ENCODE results near the gene TLX1.

TLX1 gene

GRCh38 chr10:101112799-101113594, 18.1 kb upstream of the TLX1 start:
- no peak for DNase-seq

GRCh38 chr10:101113890-101114403, 17.2 kb upstream of the TLX1 start:
- no peak for DNase-seq

DNA sequence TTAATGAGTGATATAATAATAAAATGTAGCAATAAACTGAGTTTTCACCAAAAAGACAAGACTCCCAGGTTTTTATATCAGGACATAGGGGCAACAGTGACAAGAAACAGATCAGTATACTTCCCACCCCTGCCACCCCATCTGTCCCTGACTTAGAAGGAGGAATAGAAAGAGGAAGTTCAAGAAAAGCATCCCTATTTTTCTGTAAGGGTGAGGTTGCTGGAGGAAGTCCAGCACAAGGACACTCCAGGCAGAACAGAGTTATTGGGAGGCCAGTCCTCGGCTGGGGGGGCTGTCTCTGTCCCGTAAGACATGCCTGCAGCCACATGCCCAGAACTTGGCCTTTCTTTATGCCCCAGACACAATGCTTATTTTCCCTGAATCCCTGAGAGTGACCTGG, 16.5 kb upstream of the TLX1 start:
- DNase-seq: peak; percentile 43

DNA sequence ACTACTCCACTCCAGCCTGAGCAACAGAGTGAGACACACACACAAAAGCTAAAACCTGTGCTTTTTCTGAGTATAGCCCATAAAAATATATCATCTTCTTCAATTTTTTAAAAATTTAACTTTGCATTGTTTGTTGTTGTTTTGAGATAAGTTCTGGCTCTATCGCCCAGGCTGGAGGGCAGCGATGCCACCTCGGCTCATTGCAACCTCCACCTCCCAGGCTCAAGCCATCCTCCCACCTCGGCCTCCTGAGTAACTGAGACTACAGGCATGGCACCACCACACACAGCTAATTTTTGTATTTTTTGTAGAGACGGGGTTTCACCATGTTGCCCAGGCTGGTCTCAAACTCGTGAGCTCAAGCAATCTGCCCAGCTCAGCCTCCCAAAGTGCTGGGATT, 14.3 kb upstream of the TLX1 start:
- no peak for DNase-seq

DNA sequence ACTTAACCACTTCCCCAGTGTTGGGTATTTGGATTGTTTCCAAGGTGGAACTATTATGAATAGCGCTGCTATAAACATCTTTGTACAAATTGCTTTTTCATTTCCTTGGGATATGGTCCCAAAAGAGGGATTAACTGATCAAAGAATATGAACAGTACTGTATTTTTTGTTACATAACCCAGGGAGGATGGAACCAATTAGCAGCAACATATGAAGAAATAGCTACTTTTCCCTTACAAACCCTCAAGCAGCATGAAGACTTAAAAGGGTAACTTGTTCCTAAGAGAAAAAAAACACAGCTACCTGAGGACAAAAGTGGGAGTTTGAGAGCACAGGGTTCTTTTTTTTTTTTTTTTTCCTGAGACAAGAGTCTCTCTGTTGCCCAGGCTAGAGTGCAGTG, 13.1 kb upstream of the TLX1 start:
- DNase-seq: no peak

DNA sequence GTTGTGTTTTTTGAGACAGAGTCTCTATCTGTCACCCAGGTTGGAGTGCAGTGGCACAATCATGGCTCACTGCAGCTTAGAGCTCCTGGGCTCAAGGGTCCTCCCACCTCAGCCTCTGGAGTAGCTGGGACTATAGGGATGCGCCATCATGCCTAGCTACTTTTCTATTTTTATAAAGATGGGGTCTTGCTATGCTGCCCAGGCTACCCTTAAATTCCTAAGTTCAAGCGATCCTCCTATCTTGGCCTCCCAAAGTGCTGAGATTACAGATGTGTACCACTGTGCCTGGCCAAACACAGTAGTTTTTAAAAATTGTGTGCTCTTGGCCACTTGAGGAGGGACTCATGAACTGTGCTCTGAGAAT, 10.6 kb upstream of the TLX1 start:
- DNase-seq: no peak

GRCh38 chr10:101120884-101121653, 10.0 kb upstream of the TLX1 start:
- DNase-seq: no peak

- DNase-seq: no peak
Observed at GRCh38 chr10:101121654-101122031, 9.5 kb upstream of the TLX1 start.

DNA sequence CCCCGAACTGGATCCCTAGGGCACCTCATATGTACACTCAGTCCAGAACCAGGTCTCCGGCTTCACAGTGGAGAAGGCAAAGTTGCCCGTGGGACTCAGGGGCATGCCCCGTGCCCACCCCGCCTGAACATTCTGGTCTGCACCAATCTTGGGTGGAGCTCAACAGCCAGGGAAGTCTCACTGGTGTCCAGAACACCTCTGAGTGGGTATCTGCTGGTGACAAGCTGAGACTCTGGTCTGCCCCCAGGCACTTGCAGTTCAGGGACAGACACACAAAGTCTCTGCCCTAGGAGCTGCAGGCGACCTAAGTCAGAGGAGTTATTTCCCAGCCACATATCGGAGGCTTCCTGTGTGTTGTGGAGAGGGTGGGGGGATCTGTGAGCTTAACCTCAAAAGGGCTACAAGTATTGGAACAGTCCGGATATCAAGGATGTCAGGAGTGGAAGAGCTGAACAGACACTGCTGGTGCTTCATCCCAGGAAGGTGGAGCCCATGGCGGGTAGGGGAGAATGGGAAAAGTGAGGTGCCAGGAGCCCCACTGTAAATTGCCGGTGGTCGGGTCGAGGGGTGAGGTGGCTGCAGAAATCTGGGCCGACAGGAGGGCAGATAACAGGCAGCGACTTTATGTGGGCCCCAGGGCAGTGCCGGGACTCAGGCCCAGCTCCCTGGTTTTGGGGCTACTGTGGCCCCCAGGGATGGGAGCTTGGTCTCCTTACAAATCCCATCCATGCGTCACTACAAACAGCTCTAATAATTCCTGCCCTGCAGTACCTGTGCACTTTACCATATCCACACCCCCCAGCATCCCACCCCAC, 8.6 kb upstream of the TLX1 start:
- no peak for DNase-seq

DNA sequence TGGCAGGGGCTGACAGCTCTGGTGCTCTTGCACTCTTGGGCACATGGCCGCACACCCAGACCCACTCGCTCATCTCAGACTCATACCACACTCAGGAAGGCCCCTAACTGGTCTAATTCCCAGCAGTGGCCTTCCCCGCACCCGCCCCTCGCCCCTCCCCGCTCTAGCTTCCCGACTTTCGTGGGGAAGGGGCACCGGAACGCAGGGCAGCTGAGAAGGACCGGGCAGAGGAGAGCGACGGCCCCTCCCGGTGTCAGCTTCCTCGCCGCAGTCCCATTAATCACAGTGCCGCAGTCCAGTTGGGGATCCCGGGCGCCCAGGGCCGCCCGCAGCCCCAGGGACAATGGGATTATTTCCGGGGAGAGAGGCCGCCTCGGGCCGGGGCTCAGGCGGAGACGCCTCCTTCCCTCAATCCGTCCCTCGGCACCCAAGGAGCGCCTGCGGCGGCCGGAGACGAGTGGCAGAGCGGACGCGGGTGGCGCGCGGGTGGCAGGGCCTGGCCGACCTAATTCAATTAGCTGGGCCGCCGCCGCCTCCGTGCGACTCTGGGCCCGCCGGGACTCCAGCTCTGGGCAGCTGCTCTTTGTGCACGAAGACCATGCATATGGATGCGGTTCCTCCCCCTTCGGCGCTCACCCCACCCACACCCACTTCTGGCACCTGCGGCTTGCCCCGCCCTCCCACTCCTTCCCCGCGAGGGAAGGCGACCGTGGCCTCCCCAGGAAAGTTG, 7.8 kb upstream of the TLX1 start:
- no peak for DNase-seq

- no peak for DNase-seq
Observed at GRCh38 chr10:101123815-101124617, 7.1 kb upstream of the TLX1 start.

DNA sequence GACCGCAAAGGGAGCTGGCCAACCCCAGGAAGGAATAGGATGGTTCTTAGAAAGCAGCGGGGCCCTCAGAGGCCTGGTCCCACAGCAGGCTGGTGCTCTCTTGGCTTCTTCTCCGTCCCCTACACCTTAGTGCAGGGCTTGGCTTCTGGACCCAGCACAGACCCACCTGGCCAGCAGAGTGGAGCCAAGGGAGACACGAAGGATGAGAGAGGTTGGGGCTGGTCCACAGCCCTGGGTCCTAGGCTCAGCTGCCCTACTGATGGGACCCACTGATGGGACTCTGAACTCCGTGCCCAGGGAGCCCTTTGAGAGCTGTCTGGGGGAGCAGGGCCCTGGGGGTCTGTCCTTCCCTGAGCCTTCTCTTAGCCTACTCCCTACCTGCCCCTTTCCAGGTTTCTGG, 6.2 kb upstream of the TLX1 start:
- no peak for DNase-seq

DNA sequence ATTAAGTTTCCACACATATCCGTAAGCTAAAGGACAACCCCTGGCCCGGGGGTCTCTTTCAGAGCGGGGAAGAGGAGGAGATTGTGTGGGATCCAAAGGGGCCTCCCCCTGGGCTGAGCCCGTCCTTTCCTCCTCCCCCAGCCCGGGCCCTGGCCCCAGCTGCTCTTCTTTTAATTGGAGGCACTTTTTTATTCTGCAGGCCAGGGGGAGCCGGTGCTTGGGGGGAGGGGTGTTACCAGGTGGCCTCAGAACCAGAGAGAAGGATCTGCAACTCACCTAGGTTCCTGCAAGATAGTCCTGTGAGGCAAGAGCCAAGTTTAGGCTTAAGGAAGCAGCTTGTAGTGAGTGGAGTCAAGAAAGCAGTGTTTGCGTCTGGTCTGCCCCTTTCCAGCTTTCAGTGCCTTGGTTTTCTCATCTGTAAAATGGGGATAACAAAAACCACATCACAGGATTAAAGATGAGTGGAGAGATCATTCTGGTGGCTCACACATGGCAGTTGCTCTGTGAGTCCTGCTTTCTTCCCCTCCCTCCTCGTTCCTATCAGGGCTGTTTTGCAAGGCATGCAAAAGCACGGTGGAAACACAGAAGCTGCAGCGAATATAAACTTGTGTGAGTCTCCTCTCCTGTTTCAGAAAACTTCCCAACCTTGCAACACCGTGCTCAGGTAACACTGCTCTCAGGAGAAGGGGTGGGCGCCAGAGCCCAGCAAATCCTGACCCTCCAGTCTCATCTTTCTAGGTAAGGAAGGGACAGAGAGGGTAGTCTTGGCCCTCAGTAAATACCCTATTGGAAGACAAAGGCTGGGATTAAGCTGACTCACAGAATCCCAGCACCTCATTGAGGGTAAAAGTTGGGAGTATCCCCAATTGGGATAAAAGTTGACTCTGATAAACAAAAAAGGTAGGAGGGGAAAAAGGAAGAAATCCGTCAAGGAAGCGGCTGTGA, 4.1 kb upstream of the TLX1 start:
- no peak for DNase-seq

DNA sequence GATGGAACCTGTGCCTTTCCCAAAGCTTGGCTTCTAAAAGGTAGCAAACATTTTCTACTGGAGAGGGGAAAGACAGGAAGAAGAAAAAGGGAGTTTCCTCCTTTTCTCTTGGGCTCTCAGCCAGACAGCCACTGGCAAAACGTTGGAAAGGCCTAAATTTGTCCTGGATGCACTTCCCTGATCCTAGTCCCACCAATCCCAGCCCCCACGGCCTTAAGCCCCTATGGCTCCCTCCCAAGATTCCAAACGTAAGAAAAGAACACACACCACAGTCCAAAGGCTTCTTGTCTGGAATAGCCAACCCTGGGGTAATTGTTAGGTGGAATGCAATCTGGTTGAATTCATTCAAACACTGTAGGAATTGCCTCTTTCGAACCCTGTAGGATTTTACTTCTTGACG, 959 bp upstream of the TLX1 start:
- no peak for DNase-seq

DNA sequence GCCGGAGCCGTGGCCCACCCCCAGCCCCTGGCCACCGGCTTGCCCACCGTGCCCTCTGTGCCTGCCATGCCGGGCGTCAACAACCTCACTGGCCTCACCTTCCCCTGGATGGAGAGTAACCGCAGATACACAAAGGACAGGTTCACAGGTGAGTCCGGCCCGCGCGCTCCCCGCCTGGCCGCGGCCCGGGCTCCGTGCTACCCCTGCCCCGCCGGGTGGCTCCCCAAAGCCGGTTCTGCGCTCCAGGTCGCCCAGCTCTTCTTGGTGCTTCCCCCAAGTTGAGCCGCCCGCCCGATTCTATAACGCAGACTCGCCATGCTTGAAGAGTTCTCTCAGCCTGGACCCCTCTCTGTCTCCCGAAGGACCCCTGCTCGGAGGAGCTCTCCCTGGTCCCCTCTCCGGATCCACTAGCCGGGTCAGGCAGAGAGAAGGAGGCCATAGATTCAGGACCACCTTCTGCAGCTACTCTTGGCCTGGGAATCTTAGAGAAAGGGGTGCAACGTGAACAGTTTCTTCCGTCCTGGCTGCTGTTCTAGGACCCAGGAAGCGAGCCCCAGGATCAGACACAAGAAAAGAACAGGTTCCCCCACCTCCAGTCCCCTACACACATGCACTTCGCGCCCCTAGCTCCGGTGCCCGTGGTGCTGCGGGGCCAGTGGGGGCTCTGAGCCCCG, 999 bp downstream of the TLX1 start:
- no peak for DNase-seq

GRCh38 chr10:101132636-101133473, 1.8 kb downstream of the TLX1 start:
- DNase-seq: no peak

DNA sequence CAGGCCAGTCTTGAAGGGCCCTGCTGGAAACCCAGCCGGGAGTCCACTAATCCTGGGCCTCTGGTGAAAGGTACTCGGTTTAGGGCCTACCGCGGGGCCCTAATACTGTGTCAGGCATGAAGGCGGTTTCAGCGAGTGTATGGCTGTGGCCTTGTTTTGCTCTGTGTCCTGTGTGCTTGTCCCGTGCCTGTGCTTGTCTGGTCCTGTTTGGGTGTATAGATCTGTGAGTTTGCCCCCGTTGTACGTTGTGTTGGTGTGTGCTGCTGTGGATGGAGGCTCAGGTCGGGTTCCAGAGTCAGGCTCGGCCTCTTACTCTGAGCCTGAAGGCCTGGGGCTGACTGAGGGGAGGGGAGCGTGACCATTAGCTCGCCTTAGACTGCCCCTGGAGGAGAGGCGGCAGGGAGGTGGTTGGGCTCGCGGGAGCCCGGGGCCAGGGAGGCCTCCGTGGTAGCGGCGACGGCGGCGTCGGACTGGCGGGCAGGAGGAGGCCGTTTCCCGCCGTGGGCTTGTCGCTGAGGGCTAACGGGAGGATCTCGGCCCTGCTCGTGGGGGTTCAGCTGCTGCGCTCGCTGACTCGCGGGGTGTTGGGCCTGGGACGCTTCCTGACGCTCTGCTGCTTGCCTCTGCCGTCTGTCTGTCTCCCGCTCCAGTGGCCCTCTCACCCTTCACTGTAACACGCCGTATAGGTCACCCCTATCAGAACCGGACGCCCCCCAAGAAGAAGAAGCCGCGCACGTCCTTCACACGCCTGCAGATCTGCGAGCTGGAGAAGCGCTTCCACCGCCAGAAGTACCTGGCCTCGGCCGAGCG, 2.6 kb downstream of the TLX1 start:
- DNase-seq: no peak

Data from suppressor macrophage treated with lipopolysaccharide for 4 hours (primary cell).